GM15510 (cell line): ENCODE results near the gene ETFB.

Experiments used
- POLR2A ChIP-seq: IDR thresholded peaks from 3 replicates; pipeline ENCODE4 v1.6.1; 2011; ENCODE audit warnings: borderline replicate concordance; ENCODE audit not compliant: insufficient read length; ENCODE audit errors: extremely low read depth

The ETFB gene

GRCh38 chr19:51329411-51329810 is 36.8 kb downstream of the ETFB start:
- TF ChIP-seq POLR2A = no peak

- no peak for TF ChIP-seq POLR2A
These were observed 38.9 kb downstream of the ETFB start for GRCh38 chr19:51327066-51328001.

GRCh38 chr19:51326216-51327065 is 39.7 kb downstream of the ETFB start:
- TF ChIP-seq POLR2A = no peak

GRCh38 chr19:51325161-51325976 is 40.8 kb downstream of the ETFB start:
- TF ChIP-seq POLR2A = no peak

- TF ChIP-seq POLR2A = no peak
These were observed 42.1 kb downstream of the ETFB start for GRCh38 chr19:51324167-51324481.

GRCh38 chr19:51323481-51324166 is 42.6 kb downstream of the ETFB start:
- TF ChIP-seq POLR2A = no peak

- TF ChIP-seq POLR2A = no peak
These were observed 44.4 kb downstream of the ETFB start for GRCh38 chr19:51321799-51322198.

- TF ChIP-seq POLR2A = no peak
These were observed 45.9 kb downstream of the ETFB start for GRCh38 chr19:51320280-51320657.

GRCh38 chr19:51319649-51320279 is 46.4 kb downstream of the ETFB start:
- no peak for TF ChIP-seq POLR2A

- TF ChIP-seq POLR2A = no peak
These were observed 47.2 kb downstream of the ETFB start for GRCh38 chr19:51318687-51319648.

- TF ChIP-seq POLR2A = no peak
These were observed 48.2 kb downstream of the ETFB start for GRCh38 chr19:51317968-51318367.

GRCh38 chr19:51317376-51317775 is 48.8 kb downstream of the ETFB start:
- no peak for TF ChIP-seq POLR2A

- no peak for TF ChIP-seq POLR2A
These were observed 49.5 kb downstream of the ETFB start for GRCh38 chr19:51316688-51317087.
